Activated T-cell treated with anti-CD3 and anti-CD28 coated beads, Interleukin-2, amount 50 U/mL, for 24 hours (primary cell): Measurements from ENCODE around the gene AMPD1.

Experiments used
- DNase-seq: peaks from one replicate; pipeline ENCODE4 v3.0.0-alpha.2; 2020
- H3K27ac Mint-ChIP-seq: 2 replicates; pipeline ENCODE4 v1.8.0; 2020; ENCODE audit warnings: mild to moderate bottlenecking, mixed read lengths
- H3K27me3 Mint-ChIP-seq: 2 replicates; pipeline ENCODE4 v1.8.0; 2020; ENCODE audit warnings: mixed read lengths
- H3K36me3 Mint-ChIP-seq: 2 replicates; pipeline ENCODE4 v1.8.0; 2020; ENCODE audit warnings: low read depth, mixed read lengths
- H3K4me1 Mint-ChIP-seq: 2 replicates; pipeline ENCODE4 v1.8.0; 2020; ENCODE audit warnings: low read depth, mixed read lengths
- H3K4me3 Mint-ChIP-seq: 2 replicates; pipeline ENCODE4 v1.8.0; 2020; ENCODE audit warnings: mild to moderate bottlenecking, moderate library complexity, mixed read lengths
- H3K9me3 Mint-ChIP-seq: 2 replicates; pipeline ENCODE4 v1.8.0; 2020; ENCODE audit warnings: mixed read lengths

The AMPD1 gene

DNA sequence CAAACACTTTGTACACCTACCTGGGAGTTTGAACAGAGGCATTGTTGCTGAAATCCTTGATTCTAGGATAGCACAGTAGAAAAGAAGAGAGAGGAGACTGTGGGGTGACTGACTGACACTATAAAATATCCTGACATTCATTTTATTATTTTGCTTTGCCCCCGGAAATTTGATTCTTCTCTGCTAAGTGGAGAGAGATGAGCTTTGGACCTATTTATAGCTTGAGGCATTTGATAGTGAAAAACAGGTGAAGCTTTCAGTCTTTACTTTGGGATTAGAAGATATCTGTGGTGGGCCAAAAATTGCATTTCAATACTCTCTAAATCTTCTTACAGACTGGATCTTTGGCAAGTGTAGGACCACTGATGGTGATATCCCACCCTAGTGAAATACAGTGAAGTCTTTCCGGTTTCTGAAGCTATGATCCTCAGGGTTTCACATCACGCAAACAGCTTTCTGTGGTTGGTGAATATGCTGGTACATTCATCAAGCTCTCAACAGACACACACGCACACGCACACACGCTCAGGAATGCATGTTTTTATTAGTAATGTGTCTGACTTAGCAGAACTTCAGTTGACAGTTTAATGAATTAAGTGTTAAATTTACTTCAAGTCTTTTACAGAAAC, at the start of gene AMPD1:
AMPD1 (minus strand) TSS at position 117 of the 629 bp plus-strand sequence; CDS start at position 42, 75 bp downstream.
- H3K36me3 Mint-ChIP-seq: no peaks in the 10 kb centered on the region
- H3K27ac Mint-ChIP-seq: no peak within 1 kb of the TSS
- peaks cover 9% of the 10 kb centered on the region for H3K27me3 Mint-ChIP-seq
- H3K9me3 Mint-ChIP-seq: no peaks in the 10 kb centered on the region
- no peak within 1 kb of the TSS for H3K4me3 Mint-ChIP-seq
- DNase-seq: no peak
- no peaks in the 10 kb centered on the region for H3K4me1 Mint-ChIP-seq

DNA sequence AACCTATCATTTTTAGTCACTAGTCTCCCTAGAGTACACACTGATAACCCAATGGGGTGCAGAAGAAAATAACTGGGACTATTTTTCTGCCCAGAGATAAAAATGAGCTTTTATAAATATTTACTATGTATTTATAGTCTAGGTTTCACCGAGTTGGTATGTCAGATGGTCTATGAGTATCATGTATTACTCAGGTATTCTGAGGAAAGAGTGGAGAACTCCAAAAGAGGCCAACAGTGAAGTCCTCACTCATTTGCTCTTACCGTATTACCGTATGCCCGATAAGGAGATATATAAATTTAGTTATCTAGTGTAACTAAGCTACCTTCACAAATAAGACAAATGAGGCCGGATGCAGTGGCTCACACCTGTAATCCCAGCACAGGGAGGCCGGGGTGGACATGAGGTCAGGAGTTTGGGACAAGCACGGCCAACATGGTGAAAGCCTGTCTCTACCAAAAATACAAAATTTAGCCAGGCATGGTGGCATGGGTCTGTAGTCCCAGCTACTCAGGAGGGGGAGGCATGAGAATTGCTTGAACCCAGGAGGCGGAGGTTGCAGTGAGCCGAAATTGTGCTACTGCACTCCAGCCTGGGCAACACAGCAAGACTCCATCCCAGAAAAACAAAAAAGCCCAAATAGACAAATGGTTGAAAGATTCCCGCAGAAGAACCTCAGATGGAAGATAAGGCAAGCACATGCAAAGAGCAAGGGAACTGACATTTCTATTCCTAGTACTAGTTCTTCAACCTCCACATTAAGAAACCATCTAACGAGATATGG, 46.8 kb upstream of the AMPD1 start:
- Mint-ChIP-seq H3K4me1 (peaks cover 59% of the 10 kb centered on the region), H3K27me3 (no peaks in the 10 kb centered on the region), H3K4me3 (no peak overlapping the region), H3K9me3 (no peaks in the 10 kb centered on the region), H3K36me3 (peaks cover 98% of the 10 kb centered on the region), H3K27ac (peak overlapping the region; percentile 80)
- DNase-seq: no peak

DNA sequence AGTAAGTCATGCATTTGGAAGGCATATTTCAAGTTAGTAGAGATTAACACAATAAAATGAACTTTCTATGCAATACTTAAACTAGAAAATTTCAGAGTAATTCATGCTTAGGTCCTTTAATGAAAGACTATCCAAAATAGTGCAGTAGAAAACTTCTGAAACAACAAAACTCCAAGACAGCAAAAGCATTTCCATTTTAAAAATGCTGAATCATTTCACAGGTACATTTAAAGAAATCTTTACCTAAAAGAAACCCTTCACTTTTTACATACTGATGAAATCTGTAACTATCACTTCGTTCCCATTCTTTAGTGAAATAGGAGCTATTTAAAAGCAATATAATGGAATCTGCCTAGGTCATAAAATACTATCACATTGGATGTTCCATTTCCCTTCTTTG, 45.0 kb upstream of the AMPD1 start:
- no peak overlapping the region for H3K4me3 Mint-ChIP-seq
- DNase-seq: no peak
- H3K4me1 Mint-ChIP-seq: peaks cover 40% of the 10 kb centered on the region
- peaks cover 98% of the 10 kb centered on the region for H3K36me3 Mint-ChIP-seq
- H3K27me3 Mint-ChIP-seq: no peaks in the 10 kb centered on the region
- no peaks in the 10 kb centered on the region for H3K9me3 Mint-ChIP-seq
- peak overlapping the region; percentile 3 for H3K27ac Mint-ChIP-seq

DNA sequence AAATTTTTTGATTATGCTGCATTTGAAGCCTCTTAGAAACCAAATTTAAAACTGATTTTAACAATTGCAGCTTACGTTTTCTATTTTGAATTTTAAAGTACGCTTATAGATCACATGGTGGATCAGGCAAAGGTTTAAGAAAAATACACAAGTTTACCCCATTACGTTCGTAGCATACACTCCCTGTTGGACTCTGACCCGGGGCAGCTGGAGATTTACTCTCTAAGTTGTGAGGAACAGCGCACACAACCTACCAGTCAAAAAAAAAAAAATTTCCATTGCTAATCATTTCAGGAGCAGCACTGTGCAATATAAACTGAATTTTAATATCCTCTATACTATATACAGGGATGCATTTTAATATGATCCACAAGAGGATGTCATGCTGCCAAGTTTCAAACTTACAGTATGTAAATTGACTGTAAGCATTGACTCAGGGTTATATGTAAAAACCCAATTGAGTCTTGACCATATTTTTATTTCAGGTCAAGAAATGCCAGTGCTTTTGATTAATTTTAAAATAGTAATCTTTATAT, 42.0 kb upstream of the AMPD1 start:
- H3K36me3 Mint-ChIP-seq: peaks cover 98% of the 10 kb centered on the region
- DNase-seq: no peak
- no peak overlapping the region for H3K4me3 Mint-ChIP-seq
- no peaks in the 10 kb centered on the region for H3K9me3 Mint-ChIP-seq
- H3K27me3 Mint-ChIP-seq: no peaks in the 10 kb centered on the region
- H3K4me1 Mint-ChIP-seq: peaks cover 19% of the 10 kb centered on the region
- peak overlapping the region; percentile 67 for H3K27ac Mint-ChIP-seq

DNA sequence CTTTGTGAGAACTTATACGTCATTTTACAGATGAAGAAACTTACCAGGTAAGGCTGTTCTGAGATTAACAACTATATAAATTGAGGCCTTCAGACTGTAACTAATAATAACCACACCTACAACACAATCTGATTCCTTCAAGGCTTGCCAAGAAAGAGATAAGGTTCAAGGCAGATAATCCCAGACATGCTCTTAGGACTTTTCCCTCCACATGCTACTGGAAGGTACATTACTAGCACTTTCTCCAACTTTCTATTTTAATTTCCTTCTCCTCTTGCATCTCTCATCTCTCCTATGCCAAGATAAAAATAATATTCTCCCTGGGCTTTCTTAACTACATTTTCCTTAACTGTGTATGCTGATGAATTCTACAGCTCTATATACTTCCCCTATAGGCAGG, 40.1 kb upstream of the AMPD1 start:
- H3K4me3 Mint-ChIP-seq: no peak overlapping the region
- H3K27ac Mint-ChIP-seq: peak overlapping the region; percentile 42
- peaks cover 12% of the 10 kb centered on the region for H3K4me1 Mint-ChIP-seq
- no peak for DNase-seq
- H3K27me3 Mint-ChIP-seq: no peaks in the 10 kb centered on the region
- H3K36me3 Mint-ChIP-seq: peaks cover 98% of the 10 kb centered on the region
- H3K9me3 Mint-ChIP-seq: no peaks in the 10 kb centered on the region

DNA sequence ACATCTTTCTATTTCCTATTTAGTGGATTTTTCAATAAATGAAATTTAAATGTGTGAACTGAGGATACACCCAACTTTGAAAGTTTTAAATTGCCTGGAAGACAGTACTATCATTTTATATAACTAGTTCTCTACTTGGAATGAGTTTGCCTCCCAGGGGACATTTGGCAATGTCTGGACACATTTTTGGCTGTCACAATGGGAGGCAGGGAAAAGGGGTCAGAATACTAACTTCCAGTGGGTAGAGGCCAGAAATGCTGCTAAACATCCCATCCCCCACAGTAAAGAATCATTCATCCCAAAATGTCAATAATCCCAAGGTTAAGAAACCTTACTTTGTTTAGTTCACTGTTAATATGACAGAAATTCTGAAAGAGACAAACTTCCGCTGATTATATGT, 34.4 kb upstream of the AMPD1 start:
- DNase-seq: no peak
- Mint-ChIP-seq H3K27ac (peak overlapping the region; percentile 69), H3K4me3 (no peak overlapping the region), H3K36me3 (peaks cover 99% of the 10 kb centered on the region), H3K9me3 (no peaks in the 10 kb centered on the region), H3K27me3 (no peaks in the 10 kb centered on the region), H3K4me1 (peaks cover 15% of the 10 kb centered on the region)

DNA sequence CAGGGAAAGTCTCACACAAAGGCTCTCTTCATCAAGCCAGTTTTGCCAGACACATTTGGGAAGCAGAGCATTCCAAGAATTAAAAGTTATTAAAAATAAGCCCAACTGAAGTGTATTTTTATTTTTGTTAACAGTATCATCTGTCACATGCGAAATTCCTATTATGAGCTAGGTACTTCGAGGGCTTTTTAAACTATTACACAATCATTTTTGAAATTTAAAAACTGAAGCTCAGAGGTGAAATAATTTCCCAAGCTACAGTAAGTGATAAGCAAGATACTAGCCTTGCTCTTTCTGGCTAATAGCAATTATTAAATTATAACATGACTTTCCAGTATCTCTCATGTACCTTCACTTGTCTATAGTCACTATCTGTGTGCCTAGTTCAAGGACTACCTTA, 33.2 kb upstream of the AMPD1 start:
- Mint-ChIP-seq H3K27me3 (no peaks in the 10 kb centered on the region), H3K36me3 (peaks cover 99% of the 10 kb centered on the region), H3K27ac (peak overlapping the region; percentile 66), H3K4me3 (no peak overlapping the region), H3K4me1 (peaks cover 17% of the 10 kb centered on the region), H3K9me3 (no peaks in the 10 kb centered on the region)
- no peak for DNase-seq

DNA sequence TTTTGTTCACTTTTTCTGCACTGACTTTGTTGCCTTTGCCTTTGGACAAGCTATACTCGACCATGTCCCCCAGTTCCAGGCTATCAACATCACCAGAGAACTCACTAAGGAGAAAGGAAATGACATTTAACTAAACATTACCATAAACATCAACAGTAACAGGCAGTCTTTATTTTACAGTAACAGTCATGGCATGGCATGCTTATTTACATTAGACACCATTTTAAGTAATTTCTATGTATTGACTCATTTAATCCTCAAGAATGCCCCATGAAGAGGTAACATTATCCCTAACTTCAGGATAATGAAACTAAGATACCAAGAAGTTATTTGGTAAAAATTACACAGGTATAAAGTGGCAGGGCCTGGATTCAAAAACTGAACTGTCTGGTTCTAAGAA, 29.9 kb upstream of the AMPD1 start:
- no peak for DNase-seq
- Mint-ChIP-seq H3K4me3 (no peak overlapping the region), H3K9me3 (no peaks in the 10 kb centered on the region), H3K27me3 (no peaks in the 10 kb centered on the region), H3K4me1 (peaks cover 8% of the 10 kb centered on the region), H3K27ac (peak overlapping the region; percentile 74), H3K36me3 (peaks cover 98% of the 10 kb centered on the region)

DNA sequence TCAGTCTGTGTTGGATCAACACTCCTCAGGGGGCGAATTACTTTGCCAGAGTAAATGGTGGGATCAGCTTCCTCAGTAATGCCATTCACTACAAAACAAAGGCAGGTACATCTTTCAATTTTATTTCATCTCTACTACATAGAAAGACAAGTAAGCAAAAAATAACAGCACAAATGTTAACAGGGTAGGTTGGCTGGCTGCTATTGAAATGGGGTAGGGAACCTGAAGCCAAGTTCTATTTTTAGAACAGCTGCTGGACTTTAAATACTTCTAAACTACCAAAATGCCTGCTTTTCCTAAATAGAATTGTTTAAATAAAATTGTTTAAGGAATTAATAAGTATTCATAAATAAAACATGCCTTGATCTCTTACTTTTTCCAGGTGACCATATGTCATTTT, 28.6 kb upstream of the AMPD1 start:
- peaks cover 21% of the 10 kb centered on the region for H3K4me1 Mint-ChIP-seq
- DNase-seq: no peak
- peak overlapping the region; percentile 81 for H3K27ac Mint-ChIP-seq
- peaks cover 98% of the 10 kb centered on the region for H3K36me3 Mint-ChIP-seq
- H3K9me3 Mint-ChIP-seq: no peaks in the 10 kb centered on the region
- H3K4me3 Mint-ChIP-seq: no peak overlapping the region
- H3K27me3 Mint-ChIP-seq: no peaks in the 10 kb centered on the region

DNA sequence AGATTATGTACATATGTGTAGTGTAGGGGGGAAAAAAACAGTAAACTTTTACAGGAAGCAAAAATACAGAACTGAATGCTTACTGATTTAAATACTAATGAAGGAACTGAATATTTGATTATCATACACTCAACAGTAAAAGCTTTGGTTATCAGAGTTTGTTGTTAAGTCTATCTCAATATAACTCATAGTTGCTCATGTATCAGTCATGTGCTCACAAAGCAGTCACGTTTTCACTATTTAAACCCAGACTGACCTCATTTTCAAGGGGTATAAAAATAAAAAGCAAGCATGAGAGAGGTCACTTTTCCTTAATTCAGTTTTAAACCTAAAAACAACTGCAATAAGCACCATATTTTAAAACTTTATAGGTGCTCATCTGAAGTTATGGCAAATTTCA, 28.1 kb upstream of the AMPD1 start:
- Mint-ChIP-seq H3K27ac (peak overlapping the region; percentile 81), H3K4me3 (no peak overlapping the region), H3K36me3 (peaks cover 98% of the 10 kb centered on the region), H3K9me3 (no peaks in the 10 kb centered on the region), H3K27me3 (no peaks in the 10 kb centered on the region), H3K4me1 (peaks cover 25% of the 10 kb centered on the region)
- no peak for DNase-seq

DNA sequence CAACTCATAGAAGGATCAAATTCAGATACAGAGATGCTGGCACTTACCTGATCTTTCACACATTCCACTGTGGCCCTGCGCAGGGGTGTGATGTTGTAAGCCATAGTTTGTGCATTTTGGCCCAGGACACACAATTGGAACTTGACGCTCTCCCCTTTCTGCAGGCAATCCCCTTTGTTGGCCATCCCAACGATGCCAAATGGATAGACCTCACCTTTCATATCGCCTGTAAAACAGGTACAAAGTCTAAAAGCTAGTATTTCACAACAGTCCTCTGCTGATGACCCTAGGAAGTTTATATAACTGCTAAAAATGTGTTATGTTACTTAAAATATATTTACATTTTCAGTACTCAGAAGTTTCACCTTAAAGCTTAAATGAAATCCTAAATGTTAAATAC, 25.1 kb upstream of the AMPD1 start:
- H3K36me3 Mint-ChIP-seq: peaks cover 97% of the 10 kb centered on the region
- no peak overlapping the region for H3K4me3 Mint-ChIP-seq
- H3K4me1 Mint-ChIP-seq: peaks cover 41% of the 10 kb centered on the region
- DNase-seq: no peak
- no peaks in the 10 kb centered on the region for H3K27me3 Mint-ChIP-seq
- H3K27ac Mint-ChIP-seq: peak overlapping the region; percentile 88
- no peaks in the 10 kb centered on the region for H3K9me3 Mint-ChIP-seq

DNA sequence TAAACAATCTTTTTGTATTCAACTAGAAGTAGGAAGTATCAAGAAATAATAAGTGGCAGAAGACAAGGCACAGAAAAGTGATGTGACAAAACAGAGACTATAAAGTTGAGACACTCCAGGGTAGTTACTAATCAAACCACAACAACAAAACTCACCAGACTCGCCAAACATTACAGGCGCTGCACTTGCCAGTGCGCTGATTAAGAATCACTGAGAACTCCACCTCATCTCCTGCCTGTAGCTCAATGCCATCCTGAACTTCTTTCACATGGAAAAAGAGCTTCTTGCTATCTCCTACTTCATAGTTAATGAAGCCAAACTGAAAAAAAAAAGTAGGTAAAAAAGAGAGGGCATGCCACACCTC, 24.1 kb upstream of the AMPD1 start:
- H3K36me3 Mint-ChIP-seq: peaks cover 88% of the 10 kb centered on the region
- DNase-seq: no peak
- H3K4me1 Mint-ChIP-seq: peaks cover 42% of the 10 kb centered on the region
- no peaks in the 10 kb centered on the region for H3K9me3 Mint-ChIP-seq
- no peaks in the 10 kb centered on the region for H3K27me3 Mint-ChIP-seq
- H3K27ac Mint-ChIP-seq: peak overlapping the region; percentile 88
- no peak overlapping the region for H3K4me3 Mint-ChIP-seq

DNA sequence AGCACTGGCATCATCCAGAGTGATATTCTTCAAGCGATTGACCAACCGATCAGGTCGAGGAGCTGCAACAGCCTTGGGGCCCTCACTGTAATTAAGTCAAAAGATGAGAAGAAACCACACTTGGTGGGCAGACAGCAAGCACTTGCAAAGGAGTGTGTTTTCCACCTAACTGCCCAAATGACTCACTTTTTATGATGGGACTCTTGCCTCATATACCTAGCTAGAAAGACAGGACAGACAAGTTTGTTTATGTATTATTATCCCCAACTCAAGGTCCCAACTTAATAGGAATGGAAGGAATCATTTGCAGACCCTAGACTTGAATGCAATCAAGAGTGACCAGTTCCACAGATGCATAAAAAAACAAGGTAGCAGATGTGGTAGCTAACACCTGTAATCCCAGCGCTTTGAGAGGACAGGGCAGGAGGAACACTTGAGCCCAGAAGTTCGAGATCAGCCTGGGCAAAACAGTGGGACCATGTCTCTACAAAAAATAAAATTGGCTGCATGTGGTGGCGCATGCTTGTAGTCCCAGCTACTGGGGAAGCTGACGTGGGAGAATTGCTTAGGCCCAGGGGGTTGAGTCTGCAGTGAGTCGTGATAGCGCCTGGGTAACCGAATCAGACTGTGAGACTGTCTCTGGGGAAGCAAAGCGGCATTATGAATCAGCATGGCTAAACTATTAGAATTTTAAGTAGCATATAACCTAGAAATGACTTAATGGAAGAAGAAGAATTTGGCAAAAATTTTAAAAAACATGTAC, 23.5 kb upstream of the AMPD1 start:
- Mint-ChIP-seq H3K27ac (peak overlapping the region; percentile 88), H3K4me1 (peaks cover 47% of the 10 kb centered on the region), H3K27me3 (no peaks in the 10 kb centered on the region), H3K36me3 (peaks cover 88% of the 10 kb centered on the region), H3K9me3 (no peaks in the 10 kb centered on the region), H3K4me3 (no peak overlapping the region)
- DNase-seq: no peak

DNA sequence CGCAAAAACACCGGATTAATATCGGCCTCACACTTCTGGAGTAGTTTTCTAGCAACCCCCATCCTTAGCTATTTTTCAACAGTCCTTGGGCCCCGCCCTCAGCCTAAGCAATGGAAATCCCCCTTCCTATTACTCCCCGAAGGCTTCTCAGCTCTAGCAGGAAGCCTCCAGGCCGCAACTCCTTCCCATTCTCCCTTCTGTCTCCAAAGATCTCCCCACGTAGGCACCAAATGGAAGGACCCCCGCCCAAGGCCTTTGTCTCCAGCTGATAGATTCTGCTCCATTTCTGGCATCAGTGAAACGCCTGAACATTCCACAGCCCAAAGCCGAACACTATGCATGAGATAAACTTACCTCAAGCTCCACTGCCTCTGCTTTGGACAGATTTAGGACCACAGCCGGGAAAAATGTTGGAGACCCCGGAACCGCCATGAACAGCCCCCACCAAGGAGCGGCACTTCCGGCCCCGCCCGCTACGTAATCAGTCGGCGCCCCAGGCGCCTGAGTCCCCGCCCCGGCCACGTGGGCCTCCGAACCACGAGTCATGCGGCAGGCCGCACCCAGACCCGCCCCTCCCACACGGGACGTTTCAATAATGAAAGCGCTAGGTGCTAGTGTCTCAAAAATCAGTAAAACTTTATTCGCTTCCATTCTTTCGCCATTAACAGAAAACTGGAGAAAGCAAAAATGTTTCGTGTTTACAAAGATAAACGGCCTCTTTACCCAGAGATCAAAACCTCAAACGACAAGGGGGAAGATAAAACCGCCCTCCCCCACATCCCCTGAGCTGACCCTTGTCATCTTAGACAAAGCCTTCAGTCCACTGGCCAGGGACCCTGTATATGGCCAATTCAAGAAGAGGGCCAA, 21.2 kb upstream of the AMPD1 start, which contains the start of gene NRAS:
NRAS (minus strand) TSS at position 468 of the 867 bp plus-strand sequence. CDS start 611 bp downstream, outside the sequence.
- H3K4me3 Mint-ChIP-seq: peak within 1 kb of the TSS; percentile 96
- H3K27me3 Mint-ChIP-seq: no peaks in the 10 kb centered on the region
- H3K27ac Mint-ChIP-seq: peak within 1 kb of the TSS; percentile 98
- H3K36me3 Mint-ChIP-seq: peaks cover 88% of the 10 kb centered on the region
- peaks cover 49% of the 10 kb centered on the region for H3K4me1 Mint-ChIP-seq
- peak; percentile 97 for DNase-seq
- H3K9me3 Mint-ChIP-seq: no peaks in the 10 kb centered on the region
